Fibroblast of peridontal ligament (primary cell): ENCODE results near the gene GALNT7.

Experiments used
- DNase-seq: peaks from one replicate; pipeline ENCODE4 v3.0.0-alpha.2; 2010; ENCODE audit errors: extremely low read depth

The GALNT7 gene

DNA sequence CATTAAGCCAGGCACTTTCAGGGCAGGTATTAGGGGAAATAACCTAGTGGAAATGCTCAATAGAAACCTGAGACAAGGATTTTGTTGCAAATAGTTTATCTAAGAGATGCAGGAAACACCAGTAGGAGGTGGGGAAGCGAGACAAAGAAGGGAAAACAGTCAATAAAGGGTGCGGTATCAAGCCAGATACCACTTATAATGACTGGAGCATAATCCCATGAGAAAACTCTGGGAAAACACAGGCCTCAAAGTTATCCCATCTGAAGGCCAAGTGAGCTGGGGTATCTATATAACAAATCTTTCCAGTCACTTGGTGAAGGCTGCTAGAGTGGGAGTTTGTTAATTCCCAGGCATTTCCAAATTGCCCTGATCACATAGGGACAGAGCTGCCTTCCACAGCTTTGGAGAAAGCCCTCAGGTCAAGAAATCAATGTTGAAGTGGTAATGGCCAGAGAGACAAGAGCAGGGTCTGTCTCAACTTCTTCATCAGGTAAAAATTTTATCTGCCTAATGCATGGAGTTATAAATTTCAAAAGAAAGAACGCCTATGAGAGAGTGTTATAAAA, 175.3 kb downstream of the GALNT7 start:
- DNase-seq = no peak

DNA sequence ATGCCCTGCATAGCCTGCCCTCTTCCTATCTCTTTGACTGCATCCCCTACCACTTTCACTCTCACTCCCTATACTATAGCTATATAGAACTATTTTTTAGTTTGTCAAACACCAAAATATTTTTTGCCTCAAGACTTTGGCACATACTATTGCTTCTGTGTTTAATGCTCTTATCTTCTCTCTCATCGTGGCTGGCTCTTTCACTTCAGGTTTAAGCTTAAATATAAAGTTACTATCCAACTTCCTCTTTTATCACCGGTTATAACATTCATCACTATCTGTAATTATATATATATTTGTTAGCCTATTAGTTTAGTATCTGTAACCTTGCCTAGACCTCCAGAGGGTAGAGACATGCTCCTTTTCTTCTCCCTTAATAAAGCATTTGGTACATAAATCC, 177.0 kb downstream of the GALNT7 start:
- DNase-seq = no peak

DNA sequence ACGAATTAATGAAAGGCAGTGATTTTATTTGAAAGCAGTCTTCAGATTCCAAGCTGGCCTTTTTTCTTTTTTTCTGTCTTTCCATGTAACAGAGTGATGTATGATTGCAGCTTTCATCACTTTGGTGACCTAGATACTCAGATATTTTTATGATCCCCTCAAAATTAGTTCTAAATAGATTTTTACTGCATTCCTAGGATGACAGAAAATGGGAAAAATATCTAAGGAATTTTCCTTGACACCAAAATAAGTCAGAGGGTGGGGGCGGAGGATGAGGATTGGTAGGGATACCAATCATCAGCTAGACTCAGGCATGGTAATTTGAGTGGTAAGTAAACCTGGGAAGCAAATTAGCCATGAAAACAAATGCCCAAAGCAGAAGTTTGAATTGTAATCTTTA, 177.5 kb downstream of the GALNT7 start:
- peak; percentile 65 for DNase-seq

DNA sequence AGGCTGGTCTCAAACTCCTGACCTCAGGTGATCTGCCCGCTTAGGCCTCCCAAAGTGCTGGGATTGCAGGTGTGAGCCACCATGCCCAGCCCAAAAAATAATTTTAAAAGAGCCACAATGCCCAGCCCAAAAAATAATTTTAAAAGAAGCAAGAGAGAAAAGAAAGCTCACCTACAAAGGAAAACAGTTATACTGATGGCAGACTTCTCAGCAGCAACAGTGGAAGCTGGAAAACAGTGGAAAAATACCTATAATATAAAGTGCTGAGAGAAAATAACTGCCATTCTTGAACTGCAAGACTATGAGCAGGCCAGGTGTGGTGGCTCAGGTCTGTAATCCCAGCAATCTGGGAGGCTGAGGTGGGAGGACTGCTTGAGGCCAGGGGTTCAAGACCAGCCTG, 178.9 kb downstream of the GALNT7 start:
- no peak for DNase-seq

DNA sequence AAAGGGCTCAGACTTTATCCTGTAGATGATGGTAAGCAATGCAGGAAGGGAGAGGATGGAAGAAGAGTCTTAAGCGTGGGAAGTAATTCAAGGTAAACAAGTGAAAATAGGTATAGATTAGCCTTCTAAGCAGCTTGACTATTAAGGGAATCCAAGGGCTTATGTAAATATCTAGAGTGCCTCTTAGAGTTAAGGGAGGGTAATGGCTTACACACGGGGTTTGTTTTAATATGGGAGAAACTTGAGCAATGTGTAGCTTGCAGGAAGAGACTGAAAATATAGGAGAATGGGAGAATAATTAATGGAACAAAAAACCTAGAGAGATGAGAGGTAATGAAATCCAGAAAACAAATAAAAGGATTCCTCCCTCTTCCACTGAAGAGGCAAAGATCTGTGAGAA, 189.3 kb downstream of the GALNT7 start:
- DNase-seq = no peak

DNA sequence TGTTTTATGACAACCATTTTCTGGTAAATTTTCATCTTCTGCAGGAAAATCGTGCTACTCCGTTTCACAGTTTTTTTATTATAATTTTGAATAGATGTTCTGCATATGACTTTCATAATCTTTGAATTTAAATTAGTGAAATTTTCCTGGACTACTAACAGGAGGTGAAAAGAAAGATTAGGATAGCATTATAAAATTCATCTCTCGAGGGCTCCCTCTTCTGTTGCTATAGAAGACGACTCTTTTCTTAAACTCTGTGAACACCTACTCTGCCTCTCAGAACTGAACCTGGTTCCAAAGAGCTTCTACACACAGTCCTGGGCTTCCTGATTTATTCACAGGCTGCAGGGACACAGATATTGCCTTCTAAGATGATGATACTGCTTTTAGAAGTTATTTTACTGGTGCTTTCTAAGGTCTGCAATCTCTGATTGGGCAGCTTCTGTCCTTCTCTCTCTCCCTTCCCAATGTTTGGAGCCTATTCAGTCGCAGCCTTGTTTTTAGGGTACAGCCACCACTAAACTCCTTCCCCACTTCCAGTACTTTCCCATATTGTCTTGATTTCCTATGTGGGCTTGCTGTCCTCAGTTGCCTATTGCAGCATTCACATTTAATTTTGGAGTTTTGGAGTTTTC, 192.1 kb downstream of the GALNT7 start:
- peak; percentile 54 for DNase-seq

DNA sequence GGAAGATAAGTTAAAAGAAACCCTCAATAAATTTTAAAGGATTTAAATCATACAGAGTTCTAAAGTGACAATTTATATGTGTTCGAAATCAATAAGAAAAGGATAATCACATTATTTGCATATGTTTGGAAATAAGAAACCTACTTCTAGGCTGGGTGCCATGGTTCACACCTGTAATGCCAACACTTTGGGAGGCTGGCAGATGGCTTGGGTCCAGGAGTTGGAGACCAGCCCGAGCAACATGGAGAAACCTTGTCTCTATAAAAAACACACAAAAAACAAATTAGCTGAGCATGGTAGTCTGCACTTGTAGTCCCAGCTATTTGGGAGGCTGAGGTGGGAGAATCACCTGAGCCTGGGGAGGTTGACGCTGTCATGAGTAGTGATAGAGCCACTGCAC, 194.1 kb downstream of the GALNT7 start:
- DNase-seq = no peak

DNA sequence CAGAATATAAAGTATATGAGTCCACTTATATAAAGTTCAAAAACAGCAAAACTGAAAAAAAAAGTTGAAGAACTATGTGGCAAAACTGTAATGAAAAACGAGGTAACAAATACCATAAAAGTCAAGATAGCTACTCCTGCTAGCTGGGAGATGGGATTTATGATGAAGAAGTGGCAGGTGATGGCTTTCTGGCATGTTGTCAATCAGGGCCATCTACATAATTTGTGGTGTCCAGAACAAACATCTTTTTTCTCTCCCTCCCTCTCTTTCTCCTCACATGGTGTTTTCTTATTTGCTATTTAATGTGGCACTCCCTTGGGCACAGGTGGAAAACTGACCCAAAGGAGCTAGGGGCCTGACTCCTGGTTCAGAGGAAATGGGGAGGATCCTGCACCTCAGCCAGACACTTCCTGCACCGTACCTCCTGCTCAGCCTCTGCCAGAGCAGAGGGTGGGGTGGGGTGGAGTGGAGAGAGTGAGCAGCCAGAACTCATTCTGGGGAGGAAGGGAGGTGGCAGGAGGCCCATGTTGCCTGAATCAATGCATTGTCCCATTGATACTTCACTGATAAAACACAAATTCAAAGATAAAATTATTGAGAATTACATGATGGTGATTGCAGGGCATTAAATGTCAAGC, 196.9 kb downstream of the GALNT7 start:
- DNase-seq = no peak

DNA sequence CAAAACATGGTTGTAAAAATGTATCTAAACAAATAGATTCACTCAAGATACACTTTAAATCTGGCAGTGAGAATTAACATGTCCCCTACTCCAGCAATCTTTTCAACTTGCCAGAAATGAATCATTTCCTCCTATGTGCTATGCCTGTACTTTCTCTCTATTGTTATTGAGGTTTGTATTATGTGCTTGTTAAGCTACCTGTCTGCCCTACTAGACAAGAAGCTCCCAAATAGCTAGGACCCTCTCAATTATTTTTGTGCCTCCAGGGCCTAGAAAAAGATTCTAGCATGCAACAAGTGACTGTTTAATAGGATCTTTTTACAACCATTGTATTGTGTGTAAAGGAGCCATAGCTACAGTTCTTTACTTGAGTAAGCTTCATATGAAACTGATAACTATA, 198.7 kb downstream of the GALNT7 start:
- DNase-seq = no peak

DNA sequence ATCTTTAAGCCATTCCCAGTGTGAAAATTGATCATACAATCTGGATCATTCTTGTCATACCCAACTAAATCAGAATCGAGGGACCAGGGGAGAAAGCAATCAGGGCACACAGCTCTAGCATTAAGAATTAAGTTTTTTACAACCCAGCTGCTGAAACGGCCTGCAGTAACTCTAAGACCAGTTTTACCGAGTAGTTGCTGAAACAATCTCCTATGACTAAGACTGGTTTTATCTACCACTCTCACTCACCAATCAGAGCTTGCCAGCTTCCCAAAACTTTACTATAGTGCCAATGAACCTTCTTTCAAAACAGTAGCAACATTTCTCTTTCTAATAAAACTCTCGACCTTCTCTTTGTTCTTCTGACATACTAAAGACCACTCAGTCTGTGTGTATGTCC, 199.3 kb downstream of the GALNT7 start:
- peak; percentile 49 for DNase-seq

DNA sequence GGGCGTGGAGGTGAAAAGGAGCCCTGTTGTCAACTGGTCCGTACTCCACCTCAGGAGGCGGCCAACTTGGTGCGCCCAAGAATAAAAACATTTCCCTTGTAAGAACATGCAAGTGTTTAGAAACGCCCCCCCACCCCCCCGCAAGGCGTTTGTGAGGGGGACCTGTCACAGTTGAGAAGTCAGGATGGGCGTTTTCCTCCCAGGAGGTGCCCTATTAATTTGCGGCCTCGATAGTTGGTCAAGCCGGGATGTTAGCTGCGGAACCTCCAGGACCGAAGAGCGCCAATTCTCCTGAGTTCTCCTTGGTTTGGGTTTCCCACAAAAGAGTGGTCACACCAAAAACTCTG, 201.5 kb downstream of the GALNT7 start:
- DNase-seq = no peak

DNA sequence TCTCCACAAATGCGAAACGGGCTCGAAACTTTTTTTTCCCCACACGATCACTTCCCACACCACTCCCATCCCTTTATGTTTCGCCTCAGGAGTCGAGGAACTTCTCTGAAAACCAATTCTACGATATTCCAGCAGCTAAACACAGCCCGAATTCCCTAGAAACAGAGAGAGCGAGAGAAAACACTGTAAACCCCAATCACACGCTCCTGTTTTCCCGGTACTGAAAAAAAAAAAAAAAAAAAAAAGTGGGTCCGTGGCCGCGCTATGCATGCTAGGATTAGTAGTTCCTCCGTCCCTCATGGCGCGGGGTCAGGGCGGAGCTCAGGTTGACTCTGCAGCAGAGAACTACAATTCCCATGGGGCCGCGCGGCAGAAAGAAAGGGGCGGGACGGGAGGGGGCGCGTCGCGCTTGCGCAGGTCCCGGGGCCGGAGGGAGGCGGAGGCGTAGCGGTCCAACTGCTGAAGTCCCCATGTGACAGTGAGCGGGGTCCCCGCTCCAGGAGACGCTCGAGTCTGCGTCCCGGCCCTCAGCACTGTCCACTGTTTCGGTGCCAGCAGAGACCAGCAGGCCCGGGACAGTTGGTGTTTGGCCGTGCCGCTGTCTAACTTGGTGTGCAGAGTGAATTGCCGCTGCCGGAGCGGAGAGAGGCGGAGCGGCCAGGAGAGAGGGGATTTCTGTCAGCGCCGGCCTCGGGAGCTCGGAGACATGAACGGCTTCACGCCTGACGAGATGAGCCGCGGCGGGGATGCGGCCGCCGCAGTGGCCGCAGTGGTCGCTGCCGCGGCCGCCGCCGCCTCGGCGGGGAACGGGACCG, 202.1 kb downstream of the GALNT7 start, which contains the start of gene SAP30:
SAP30 (plus strand) TSS at position 478 of the 815 bp plus-strand sequence; CDS start at position 707, 229 bp downstream.
- DNase-seq = peak; percentile 98

DNA sequence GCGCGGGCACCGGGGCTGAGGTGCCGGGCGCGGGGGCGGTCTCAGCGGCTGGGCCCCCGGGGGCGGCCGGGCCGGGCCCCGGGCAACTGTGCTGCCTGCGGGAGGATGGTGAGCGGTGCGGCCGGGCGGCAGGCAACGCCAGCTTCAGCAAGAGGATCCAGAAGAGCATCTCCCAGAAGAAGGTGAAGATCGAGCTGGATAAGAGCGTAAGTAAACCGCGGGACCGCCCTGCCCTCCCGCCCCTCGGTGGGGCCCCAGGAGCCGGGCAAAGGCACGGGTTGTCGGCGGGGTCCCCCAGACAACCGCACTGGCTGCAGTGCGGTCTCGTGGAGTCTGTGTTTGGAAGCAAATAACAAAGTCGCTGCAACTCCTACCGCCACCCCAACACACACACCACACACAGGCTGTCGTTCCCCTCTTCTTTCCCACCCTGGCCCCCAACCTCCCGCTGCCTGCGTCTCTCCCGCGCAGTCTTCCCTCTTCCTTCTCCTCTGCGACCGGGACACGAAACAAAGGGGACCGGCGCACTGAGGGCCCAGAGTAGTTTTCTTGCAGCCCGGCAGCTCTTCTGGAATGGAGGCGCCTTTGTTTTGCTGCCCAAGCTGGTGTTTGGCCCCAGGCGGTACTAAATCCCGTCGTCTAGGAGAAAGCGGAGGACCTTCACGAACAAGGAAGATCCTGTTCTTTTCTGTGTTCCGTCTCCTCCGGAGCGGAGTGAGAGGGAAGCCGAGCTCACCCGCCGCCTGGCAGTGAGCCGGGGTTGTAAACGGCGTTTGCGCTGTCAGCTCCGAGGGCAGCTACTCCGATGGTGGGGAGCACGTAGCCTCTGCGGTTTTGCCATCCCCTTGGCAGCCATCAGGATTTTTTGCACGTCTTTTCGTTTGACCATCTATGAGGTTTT, 202.9 kb downstream of the GALNT7 start:
- DNase-seq = peak; percentile 79
